Heart right ventricle (tissue), 16 donors: ENCODE measurements around the gene ZNF69. TPM values are rescaled to one million over a fixed set of nuclear protein-coding genes. Genes with fewer than 3 reads are reported as not detected.
"Not testable (repeated sequence)": the region's sequence is repeated elsewhere in the genome, so short reads cannot be mapped to it uniquely, and the experiment has no call there.

Experiments
- ATAC-seq, 8 donors: fragments of 200-7000 bp; cut with Tn5 transposase; one replicate each; pipeline ENCODE4 v1.9.1; 2020; ENCODE audit warnings: mild to moderate bottlenecking in 8 of 8, moderate library complexity in 8 of 8, moderate number of reproducible peaks in 1 of 8
- DNase-seq, 2 donors: peaks; one replicate each; pipeline ENCODE4 v3.0.0-alpha.2; 2020
- H3K27ac ChIP-seq, 10 donors: fragments of 200-600 bp; sonication (generic) in 2 of 10; one replicate each; pipeline versions ENCODE4 v1.5.0 to v1.8.0; 2020 to 2022; ENCODE audit warnings: mild to moderate bottlenecking in 3 of 10
- H3K27me3 ChIP-seq, 7 donors: fragments of 200-600 bp; one replicate each; pipeline ENCODE4 v1.8.0; 2021 to 2022; ENCODE audit warnings: mild to moderate bottlenecking in 2 of 7
- H3K36me3 ChIP-seq, 9 donors: fragments of 200-600 bp; sonication (generic) in 1 of 9; one replicate each; pipeline versions ENCODE4 v1.5.0 to v1.8.0; 2020 to 2022; ENCODE audit warnings: mild to moderate bottlenecking in 2 of 9
- H3K4me1 ChIP-seq, 9 donors: fragments of 200-600 bp; sonication (generic) in 1 of 9; one replicate each; pipeline versions ENCODE4 v1.5.0 to v1.8.0; 2020 to 2022; ENCODE audit warnings: mild to moderate bottlenecking in 4 of 9
- H3K4me3 ChIP-seq, 10 donors: fragments of 200-600 bp; sonication (generic) in 2 of 10; one replicate each; pipeline versions ENCODE4 v1.5.0 to v1.8.0; 2020 to 2022; ENCODE audit warnings: mild to moderate bottlenecking in 7 of 10, moderate library complexity in 2 of 10
- H3K9me3 ChIP-seq, 11 donors: fragments of 200-600 bp in 10 of 11; sonication (generic) in 2 of 11; one replicate each; pipeline versions ENCODE4 v1.5.0 to v1.8.0; 2013 to 2022; ENCODE audit warnings: mild to moderate bottlenecking in 2 of 11, control low read depth in 1 of 11, moderate library complexity in 1 of 11
- WGBS, 2 donors: extraction: QIAGEN DNeasy Blood & Tissue Kit; methylation state at CpG; one replicate each; pipeline ENCODE4 v1.1.7; 2013; ENCODE audit warnings: inconsistent platforms in 1 of 2; 5-methylcytosine and 5-hydroxymethylcytosine counted together
- intact Hi-C, 10 donors: fragments of 100-400 bp; cut with DNase I; formaldehyde crosslinking; loops; one replicate each; pipeline versions ENCODE4 v1.11.1 to v1.14.2; 2022
- polyA plus RNA-seq, 2 donors: library from polyadenylated mRNA; stranded (reverse); fragments of 200-250 nt; gene quantifications; one replicate each; pipeline ENCODE4 v1.2.3, GENCODE V29; 2013
- total RNA-seq, 10 donors: library from RNA; stranded (reverse); fragmentation: NEBNext Ultra II Directional in 3 of 10; extraction: Animal tissue kit (Norgen Biotek cat#: 25700) in 3 of 10; gene quantifications; one replicate each; pipeline versions ENCODE4 v1.2.1 to v1.2.4, GENCODE V29; 2021 to 2023
- TF ChIP-seq, protein P1 (sequence below), 9 donors: fragments of 200-600 bp; sonication (generic) in 2 of 9; IDR thresholded peaks; one replicate each; pipeline versions ENCODE4 v1.5.0 to v1.8.0; 2021 to 2022; ENCODE audit warnings: antibody characterized with exemption in 9 of 9, mild to moderate bottlenecking in 5 of 9, moderate library complexity in 1 of 9
- donor health status: Arrhythmogenic right ventricular cardiomyopathy.
- donor health status: ischemic (EF 13 %, LVEDD 7.1; RV severe dilation, severe dysfunction).
- donor health status: healthy with polysubstance abuse.
- donor health status: DM: no; HTN: yes; CAD: no.
- donor health status: DM: no; HTN: no; CAD: no.
- donor health status: ischemic (EF 25% LVEDD 6.9; RV normal size, moderate dysfunction).
- donor health status: ischemic (EF 25% LVEDD 5.7; RV mildly dilated, moderate dysfunction).
- donor health status: healthy.
- donor health status: DM: yes; HTN: yes; CAD: no.
- donor health status: Ischemic cardiomyopathy.
- donor health status: ischemic (EF 35%, LVEDD 5.7; RV mildly dilated, moderate dysfunction).
- donor health status: nonischemic (EF 11% LVEDD 7.7; RV severe dilation, severe dysfunction).
- donor health status: DM: yes; HTN: yes; CAD: no.
- donor health status: PGD.
- donor health status: ischemic (EF 29% LVEDD 5.4; RV normal size, mild dysfunction).
- donor health status: nonischemic (EF 23%, LVEDD 6.1; RV moderate dilation, normal function).

The ZNF69 gene
- total and polyA plus RNA-seq, 12 donors, result 1.6 to 6.5 (median 4.3) TPM

GRCh38 chr19:11931513-11931912 lies 43.9 kb downstream of the ZNF69 start:
- Histone ChIP-seq H3K27me3 (no peaks in the 10 kb centered on the region), H3K4me3 (no peak overlapping the region), H3K9me3 (peaks cover 0 to 32% (median 3%) of the 10 kb centered on the region in 11 donors), H3K4me1 (peaks cover 0 to 8% (median 5%) of the 10 kb centered on the region in 9 donors), H3K36me3 (peaks cover 0 to 15% (median 0%) of the 10 kb centered on the region in 9 donors), H3K27ac (no peak overlapping the region)
- ATAC-seq (no peak), DNase-seq (no peak)
- intact Hi-C loops, result no loop called here
- WGBS, 2 donors, result 98 to 99% methylated on average over 3 of the region's 3 CpGs
- TF ChIP-seq, protein P1, sequence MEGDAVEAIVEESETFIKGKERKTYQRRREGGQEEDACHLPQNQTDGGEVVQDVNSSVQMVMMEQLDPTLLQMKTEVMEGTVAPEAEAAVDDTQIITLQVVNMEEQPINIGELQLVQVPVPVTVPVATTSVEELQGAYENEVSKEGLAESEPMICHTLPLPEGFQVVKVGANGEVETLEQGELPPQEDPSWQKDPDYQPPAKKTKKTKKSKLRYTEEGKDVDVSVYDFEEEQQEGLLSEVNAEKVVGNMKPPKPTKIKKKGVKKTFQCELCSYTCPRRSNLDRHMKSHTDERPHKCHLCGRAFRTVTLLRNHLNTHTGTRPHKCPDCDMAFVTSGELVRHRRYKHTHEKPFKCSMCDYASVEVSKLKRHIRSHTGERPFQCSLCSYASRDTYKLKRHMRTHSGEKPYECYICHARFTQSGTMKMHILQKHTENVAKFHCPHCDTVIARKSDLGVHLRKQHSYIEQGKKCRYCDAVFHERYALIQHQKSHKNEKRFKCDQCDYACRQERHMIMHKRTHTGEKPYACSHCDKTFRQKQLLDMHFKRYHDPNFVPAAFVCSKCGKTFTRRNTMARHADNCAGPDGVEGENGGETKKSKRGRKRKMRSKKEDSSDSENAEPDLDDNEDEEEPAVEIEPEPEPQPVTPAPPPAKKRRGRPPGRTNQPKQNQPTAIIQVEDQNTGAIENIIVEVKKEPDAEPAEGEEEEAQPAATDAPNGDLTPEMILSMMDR (IDR thresholded peaks at IDR 0.05), result no peak

DNA sequence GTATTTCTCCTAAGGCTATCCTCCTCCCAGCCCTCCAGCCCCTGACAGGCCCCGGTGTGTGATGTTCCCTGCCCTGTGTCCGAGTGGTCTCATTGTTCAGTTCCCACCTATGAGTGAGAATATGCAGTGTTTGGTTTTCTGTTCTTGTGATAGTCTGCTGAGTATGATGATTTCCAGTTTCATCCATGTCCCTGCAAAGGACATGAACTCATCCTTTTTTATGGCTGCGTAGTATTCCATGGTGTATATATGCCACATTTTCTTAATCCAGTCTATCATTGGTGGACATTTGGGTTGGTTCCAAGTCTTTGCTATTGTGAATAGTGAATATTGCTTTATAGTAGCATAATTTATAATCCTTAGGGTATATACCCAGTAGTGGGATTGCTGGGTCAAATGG lies 48.2 kb downstream of the ZNF69 start:
- ATAC-seq, H3K4me1 ChIP-seq, H3K27me3 ChIP-seq, DNase-seq, intact Hi-C loops, H3K4me3 ChIP-seq, H3K27ac ChIP-seq: not testable (repeated sequence)
- peaks cover 0 to 27% (median 6%) of the 10 kb centered on the region in 9 donors for H3K36me3 ChIP-seq
- peaks cover 0 to 70% (median 15%) of the 10 kb centered on the region in 11 donors for H3K9me3 ChIP-seq
- 98 to 99% methylated on average over 3 of the region's 3 CpGs for WGBS, 2 donors

GRCh38 chr19:11938383-11938782 lies 50.8 kb downstream of the ZNF69 start:
- intact Hi-C loops, H3K27me3 ChIP-seq, H3K4me3 ChIP-seq, ATAC-seq, H3K27ac ChIP-seq, H3K4me1 ChIP-seq, DNase-seq: not testable (repeated sequence)
- H3K9me3 ChIP-seq, result peaks cover 0 to 91% (median 35%) of the 10 kb centered on the region in 11 donors
- peaks cover 0 to 53% (median 18%) of the 10 kb centered on the region in 9 donors for H3K36me3 ChIP-seq
- WGBS, 2 donors, result 98 to 100% methylated on average over 3 of the region's 3 CpGs

DNA sequence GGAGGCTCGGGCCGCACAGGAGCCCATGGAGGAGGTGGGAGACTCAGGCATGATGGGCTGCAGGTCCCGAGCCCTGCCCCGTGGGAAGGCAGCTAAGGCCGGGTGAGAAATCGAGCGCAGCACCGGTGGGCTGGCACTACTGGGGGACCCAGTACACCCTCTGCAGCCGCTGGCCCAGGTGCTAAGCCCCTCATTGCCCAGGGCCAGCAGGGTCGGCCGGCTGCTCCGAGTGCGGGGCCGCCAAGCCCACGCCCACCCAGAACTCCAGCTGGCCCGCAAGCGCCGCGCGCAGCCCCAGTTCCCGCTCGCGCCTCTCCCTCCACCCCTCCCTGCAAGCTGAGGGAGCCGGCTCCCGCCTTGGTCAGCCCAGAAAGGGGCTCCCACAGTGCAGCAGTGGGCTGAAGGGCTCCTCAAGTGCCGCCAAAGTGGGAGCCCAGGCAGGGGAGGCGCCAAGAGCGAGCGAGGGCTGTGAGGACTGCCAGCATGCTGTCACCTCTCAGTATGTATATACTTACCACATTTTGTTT lies 53.8 kb downstream of the ZNF69 start:
- intact Hi-C loops, H3K27ac ChIP-seq, ATAC-seq, H3K4me3 ChIP-seq, H3K27me3 ChIP-seq, H3K4me1 ChIP-seq, DNase-seq: not testable (repeated sequence)
- Histone ChIP-seq H3K36me3 (peaks cover 0 to 82% (median 32%) of the 10 kb centered on the region in 9 donors), H3K9me3 (peaks cover 0 to 98% (median 64%) of the 10 kb centered on the region in 11 donors)
- WGBS, 2 donors, result 95 to 96% methylated on average over 29 of the region's 29 CpGs

DNA sequence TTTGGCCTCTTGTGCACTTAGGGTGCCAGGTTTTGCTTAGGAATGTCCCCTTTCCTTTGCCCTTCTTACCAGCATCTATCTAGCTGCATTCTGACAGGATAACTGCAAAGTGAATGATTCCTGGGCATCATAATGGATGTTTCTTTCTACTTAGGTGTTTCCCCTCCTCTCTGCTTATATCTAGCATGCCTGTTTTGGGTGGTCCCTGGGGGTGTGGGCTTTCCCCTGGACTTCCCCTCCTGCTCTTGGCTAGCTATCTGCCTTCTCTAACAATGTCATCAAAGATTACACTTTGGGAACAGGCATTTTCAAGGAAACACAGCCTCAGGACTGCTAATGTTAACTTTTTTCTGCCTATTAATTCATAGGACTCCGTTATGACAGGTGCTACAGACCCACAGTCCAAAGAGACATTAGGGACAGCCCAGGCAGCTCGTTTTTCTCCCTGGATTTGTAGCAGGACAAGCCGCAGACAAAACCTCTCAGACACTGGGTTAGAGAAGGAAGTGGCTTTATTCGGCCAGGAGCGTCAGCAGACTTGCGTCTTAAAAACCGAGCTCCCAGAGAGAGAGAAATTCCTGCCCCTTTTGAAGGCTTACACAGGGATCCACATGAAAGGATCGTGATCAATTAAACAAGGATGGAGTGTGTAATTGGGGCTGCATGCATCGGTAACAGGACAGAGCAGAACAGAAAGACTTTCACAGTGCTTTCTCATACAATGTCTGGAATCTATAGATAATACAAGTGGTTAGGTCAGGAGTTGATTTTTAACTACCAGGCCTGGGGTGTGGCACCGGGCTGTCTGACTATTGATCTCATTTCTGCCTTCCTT lies 54.6 kb downstream of the ZNF69 start:
- H3K4me1 ChIP-seq, result no peaks in the 10 kb centered on the region
- 98% methylated on average over 10 of the region's 10 CpGs for WGBS, 2 donors
- peaks cover 0 to 98% (median 72%) of the 10 kb centered on the region in 11 donors for H3K9me3 ChIP-seq
- H3K27ac ChIP-seq, result no peak overlapping the region
- DNase-seq (no peak), ATAC-seq (no peak)
- H3K36me3 ChIP-seq, result peaks cover 0 to 90% (median 38%) of the 10 kb centered on the region in 9 donors
- H3K27me3 ChIP-seq, result no peaks in the 10 kb centered on the region
- intact Hi-C loops, result no loop called here
- TF ChIP-seq, protein P1 (IDR thresholded peaks at IDR 0.05), result no peak
- H3K4me3 ChIP-seq, result no peak overlapping the region

DNA sequence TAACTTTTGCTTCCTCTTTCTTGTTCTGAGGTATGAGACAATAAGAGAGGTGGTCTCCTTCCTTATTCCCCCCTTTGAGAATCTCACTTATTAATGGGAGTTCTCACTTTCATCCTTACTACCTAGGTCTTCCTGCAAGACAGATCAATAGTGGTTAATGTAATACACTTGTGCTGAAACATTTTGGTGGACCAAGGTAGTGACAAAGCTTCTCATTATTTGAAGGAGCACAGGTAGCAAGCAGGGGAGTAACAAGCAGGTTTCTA lies 55.2 kb downstream of the ZNF69 start:
- H3K4me1 ChIP-seq, result no peaks in the 10 kb centered on the region
- peaks cover 0 to 91% (median 44%) of the 10 kb centered on the region in 9 donors for H3K36me3 ChIP-seq
- H3K27ac ChIP-seq, result no peak overlapping the region
- TF ChIP-seq, protein P1 (IDR thresholded peaks at IDR 0.05), result no peak
- no peak overlapping the region for H3K4me3 ChIP-seq
- peaks cover 0 to 98% (median 75%) of the 10 kb centered on the region in 11 donors for H3K9me3 ChIP-seq
- H3K27me3 ChIP-seq, result no peaks in the 10 kb centered on the region
- DNase-seq, result no peak
- ATAC-seq, result no peak
- intact Hi-C loops, result no loop called here
